ES-I3 (cell line): ENCODE data around the gene THNSL1.

Source experiments
- H3K36me3 ChIP-seq: 2 replicates; pipeline ENCODE4 v1.6.1; 2013; ENCODE audit warnings: mild to moderate bottlenecking, low read length, control low read depth, moderate library complexity; ENCODE audit not compliant: insufficient read depth
- H3K4me1 ChIP-seq: 2 replicates; pipeline ENCODE4 v1.6.1; 2013; ENCODE audit warnings: mild to moderate bottlenecking, control low read depth, low read length; ENCODE audit not compliant: insufficient read depth
- H3K9ac ChIP-seq: 2 replicates; pipeline ENCODE4 v1.6.1; 2013; ENCODE audit warnings: low read depth, mild to moderate bottlenecking, low read length, moderate library complexity
- H3K9me3 ChIP-seq: 2 replicates; pipeline ENCODE4 v1.6.1; 2013; ENCODE audit warnings: mild to moderate bottlenecking, low read length, moderate library complexity; ENCODE audit not compliant: control insufficient read depth, insufficient read depth

Gene THNSL1

GRCh38 chr10:25056726-25057125, 40.3 kb downstream of the THNSL1 start:
- Histone ChIP-seq H3K9ac (no peak overlapping the region), H3K36me3 (no peaks in the 10 kb centered on the region), H3K4me1 (peaks cover 1% of the 10 kb centered on the region; the same call in 1 of the 2 replicates), H3K9me3 (no peaks in the 10 kb centered on the region)

GRCh38 chr10:25057886-25058285, 41.5 kb downstream of the THNSL1 start:
- Histone ChIP-seq H3K9me3 (no peaks in the 10 kb centered on the region), H3K9ac (no peak overlapping the region), H3K4me1 (peaks cover 9% of the 10 kb centered on the region; the same call in 1 of the 2 replicates), H3K36me3 (no peaks in the 10 kb centered on the region)

- Histone ChIP-seq H3K9ac (no peak overlapping the region), H3K4me1 (peaks cover 9% of the 10 kb centered on the region; the same call in 1 of the 2 replicates), H3K36me3 (no peaks in the 10 kb centered on the region), H3K9me3 (no peaks in the 10 kb centered on the region)
Observed at GRCh38 chr10:25059990-25060389, 43.6 kb downstream of the THNSL1 start.

GRCh38 chr10:25061125-25061524, 44.7 kb downstream of the THNSL1 start:
- Histone ChIP-seq H3K36me3 (no peaks in the 10 kb centered on the region), H3K9me3 (no peaks in the 10 kb centered on the region), H3K9ac (no peak overlapping the region), H3K4me1 (peaks cover 9% of the 10 kb centered on the region; the same call in 1 of the 2 replicates)

GRCh38 chr10:25061711-25062449, 45.5 kb downstream of the THNSL1 start:
- Histone ChIP-seq H3K4me1 (peaks cover 9% of the 10 kb centered on the region; the same call in 1 of the 2 replicates), H3K9ac (no peak overlapping the region), H3K36me3 (no peaks in the 10 kb centered on the region)

GRCh38 chr10:25063157-25063556, 46.7 kb downstream of the THNSL1 start:
- Histone ChIP-seq H3K9me3 (no peaks in the 10 kb centered on the region), H3K9ac (no peak overlapping the region), H3K4me1 (peaks cover 17% of the 10 kb centered on the region; the same call in 1 of the 2 replicates), H3K36me3 (no peaks in the 10 kb centered on the region)

More at GRCh38 chr10:25061711-25062449, 45.5 kb downstream of the THNSL1 start:
- no peaks in the 10 kb centered on the region for H3K9me3 ChIP-seq

GRCh38 chr10:25063644-25064043, 47.2 kb downstream of the THNSL1 start:
- Histone ChIP-seq H3K4me1 (peaks cover 18% of the 10 kb centered on the region), H3K9ac (no peak overlapping the region), H3K9me3 (no peaks in the 10 kb centered on the region), H3K36me3 (no peaks in the 10 kb centered on the region)

- H3K36me3 ChIP-seq = no peaks in the 10 kb centered on the region
- peaks cover 24% of the 10 kb centered on the region for H3K4me1 ChIP-seq
- no peaks in the 10 kb centered on the region for H3K9me3 ChIP-seq
- no peak overlapping the region for H3K9ac ChIP-seq
Observed at GRCh38 chr10:25064401-25064800, 48.0 kb downstream of the THNSL1 start.

- Histone ChIP-seq H3K9me3 (no peaks in the 10 kb centered on the region), H3K4me1 (peaks cover 24% of the 10 kb centered on the region), H3K36me3 (no peaks in the 10 kb centered on the region), H3K9ac (no peak overlapping the region)
Observed at GRCh38 chr10:25065761-25066476, 49.5 kb downstream of the THNSL1 start.

- H3K4me1 ChIP-seq = peaks cover 15% of the 10 kb centered on the region
- H3K9ac ChIP-seq = no peak overlapping the region
- no peaks in the 10 kb centered on the region for H3K9me3 ChIP-seq
- no peaks in the 10 kb centered on the region for H3K36me3 ChIP-seq
Observed at GRCh38 chr10:25068152-25069058, 52.0 kb downstream of the THNSL1 start.

GRCh38 chr10:25071227-25071626, 54.8 kb downstream of the THNSL1 start:
- Histone ChIP-seq H3K36me3 (no peaks in the 10 kb centered on the region; the same call in 1 of the 2 replicates), H3K9ac (no peak overlapping the region), H3K9me3 (no peaks in the 10 kb centered on the region), H3K4me1 (peaks cover 15% of the 10 kb centered on the region)

GRCh38 chr10:25072786-25073185, 56.4 kb downstream of the THNSL1 start:
- Histone ChIP-seq H3K9ac (no peak overlapping the region), H3K36me3 (no peaks in the 10 kb centered on the region; the same call in 1 of the 2 replicates), H3K4me1 (peaks cover 16% of the 10 kb centered on the region), H3K9me3 (no peaks in the 10 kb centered on the region)

- no peak overlapping the region for H3K9ac ChIP-seq
- no peaks in the 10 kb centered on the region for H3K9me3 ChIP-seq
- H3K4me1 ChIP-seq = peaks cover 11% of the 10 kb centered on the region
- no peaks in the 10 kb centered on the region; the same call in 1 of the 2 replicates for H3K36me3 ChIP-seq
Observed at GRCh38 chr10:25075825-25076224, 59.4 kb downstream of the THNSL1 start.
